Duodenal mucosa (tissue), 2 donors: ENCODE data around the gene SNAP23.
A peak's percentile ranks its signal among the peaks of the same experiment; 100 is the strongest.

Experiments
- H3K27ac ChIP-seq: one replicate; pipeline ENCODE4 v1.7.0; 2013; ENCODE audit warnings: low read depth, low read length
- H3K27me3 ChIP-seq, 2 donors: one replicate each; pipeline ENCODE4 v1.7.0; 2013; ENCODE audit warnings: low read length in 2 of 2, control low read depth in 1 of 2; ENCODE audit not compliant: insufficient read depth in 2 of 2, control insufficient read depth in 1 of 2
- H3K36me3 ChIP-seq, 2 donors: one replicate each; pipeline ENCODE4 v1.7.0; 2013; ENCODE audit warnings: low read length in 2 of 2, control low read depth in 1 of 2; ENCODE audit not compliant: insufficient read depth in 2 of 2, control insufficient read depth in 1 of 2
- H3K4me1 ChIP-seq, 2 donors: one replicate each; pipeline ENCODE4 v1.7.0; 2013; ENCODE audit warnings: low read length in 2 of 2, control low read depth in 1 of 2; ENCODE audit not compliant: insufficient read depth in 2 of 2, control insufficient read depth in 1 of 2
- H3K4me3 ChIP-seq, 2 donors: one replicate each; pipeline ENCODE4 v1.7.0; 2013; ENCODE audit warnings: low read length in 2 of 2, low read depth in 1 of 2
- H3K9ac ChIP-seq, 2 donors: one replicate each; pipeline ENCODE4 v1.7.0; 2013; ENCODE audit warnings: low read length in 2 of 2, low read depth in 1 of 2
- H3K9me3 ChIP-seq, 2 donors: one replicate each; pipeline ENCODE4 v1.7.0; 2013; ENCODE audit warnings: low read length in 2 of 2, control low read depth in 1 of 2; ENCODE audit not compliant: control insufficient read depth in 1 of 2

Gene SNAP23

GRCh38 chr15:42495361-42496212 is at the start of gene SNAP23:
Gene SNAP23, plus strand, starts transcription at chr15:42495634. Its CDS starts 16,213 bp downstream, at chr15:42511847.
- no peaks in the 10 kb centered on the region for H3K27me3 ChIP-seq
- no peaks in the 10 kb centered on the region for H3K36me3 ChIP-seq
- no peaks in the 10 kb centered on the region for H3K9me3 ChIP-seq
- peak within 1 kb of the TSS; percentile 81 to 96 for H3K4me3 ChIP-seq
- H3K4me1 ChIP-seq: peaks cover 22 to 32% of the 10 kb centered on the region in 2 donors
- H3K27ac ChIP-seq: peak within 1 kb of the TSS; percentile 82
- peak within 1 kb of the TSS; percentile 87 to 90 for H3K9ac ChIP-seq

- Histone ChIP-seq H3K9me3 (no peaks in the 10 kb centered on the region), H3K36me3 (peaks cover 38 to 72% of the 10 kb centered on the region in 2 donors), H3K9ac (no peak overlapping the region), H3K4me1 (no peaks in the 10 kb centered on the region), H3K27me3 (no peaks in the 10 kb centered on the region), H3K4me3 (no peak overlapping the region), H3K27ac (no peak overlapping the region)
These were observed 47.8 kb upstream of the SNAP23 start for GRCh38 chr15:42447599-42447998.

DNA sequence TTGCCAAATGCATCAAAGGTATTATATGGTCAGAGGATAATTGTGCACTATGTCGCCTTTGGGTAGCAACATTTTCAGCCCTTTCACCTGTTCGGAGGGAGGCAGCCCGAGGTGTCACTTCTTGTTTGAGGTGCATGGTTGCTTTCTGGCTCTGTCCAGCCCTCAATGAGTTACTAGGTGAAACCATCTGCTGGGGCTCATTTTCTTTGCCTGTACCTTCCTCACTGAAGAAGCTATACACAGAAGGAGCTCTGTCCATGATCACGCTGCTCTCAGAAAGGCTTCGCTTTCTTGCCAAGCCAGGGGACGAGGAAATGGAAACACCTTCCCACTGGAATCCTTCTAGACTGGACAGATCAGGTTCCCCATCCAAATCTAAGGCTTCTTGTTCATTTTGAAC is 47.2 kb upstream of the SNAP23 start:
- no peak overlapping the region for H3K27ac ChIP-seq
- H3K4me1 ChIP-seq: no peaks in the 10 kb centered on the region
- peaks cover 38 to 70% of the 10 kb centered on the region in 2 donors for H3K36me3 ChIP-seq
- no peak overlapping the region for H3K9ac ChIP-seq
- H3K27me3 ChIP-seq: no peaks in the 10 kb centered on the region
- H3K4me3 ChIP-seq: no peak overlapping the region
- H3K9me3 ChIP-seq: no peaks in the 10 kb centered on the region

DNA sequence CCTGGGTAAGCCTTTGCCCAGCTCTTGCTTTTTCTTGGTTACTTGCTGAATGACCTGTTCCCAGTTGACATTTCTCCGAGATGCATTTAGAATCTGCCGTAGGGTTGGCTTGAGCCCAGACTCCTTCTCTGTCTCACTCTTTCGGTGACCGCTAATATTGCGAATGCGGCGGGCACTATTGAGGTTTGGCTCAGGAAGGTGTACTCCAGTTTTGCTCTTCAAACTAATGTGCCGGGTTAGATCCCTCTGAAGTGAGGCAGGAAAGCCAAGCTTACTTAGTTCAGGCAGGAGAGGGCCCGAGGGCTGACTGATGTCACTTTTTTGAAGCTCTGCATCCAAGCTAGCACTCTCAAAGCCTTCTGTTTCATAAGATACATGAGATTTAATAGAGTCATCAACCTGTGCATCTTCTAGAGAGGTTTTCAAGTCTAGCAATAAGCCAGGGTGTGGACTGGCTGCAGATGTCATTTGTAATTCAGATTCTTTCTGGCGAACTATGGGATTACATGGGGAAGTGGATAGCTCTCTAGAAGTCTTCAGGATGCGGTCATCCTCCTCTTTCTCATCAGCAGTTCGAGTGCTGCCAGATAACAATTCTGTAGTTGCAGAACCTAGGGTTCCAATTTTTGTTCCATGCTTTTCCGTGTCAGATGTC is 45.5 kb upstream of the SNAP23 start:
- no peaks in the 10 kb centered on the region for H3K27me3 ChIP-seq
- peaks cover 37 to 69% of the 10 kb centered on the region in 2 donors for H3K36me3 ChIP-seq
- H3K9me3 ChIP-seq: no peaks in the 10 kb centered on the region
- no peak overlapping the region for H3K27ac ChIP-seq
- H3K9ac ChIP-seq: no peak overlapping the region
- H3K4me3 ChIP-seq: no peak overlapping the region
- H3K4me1 ChIP-seq: no peaks in the 10 kb centered on the region

DNA sequence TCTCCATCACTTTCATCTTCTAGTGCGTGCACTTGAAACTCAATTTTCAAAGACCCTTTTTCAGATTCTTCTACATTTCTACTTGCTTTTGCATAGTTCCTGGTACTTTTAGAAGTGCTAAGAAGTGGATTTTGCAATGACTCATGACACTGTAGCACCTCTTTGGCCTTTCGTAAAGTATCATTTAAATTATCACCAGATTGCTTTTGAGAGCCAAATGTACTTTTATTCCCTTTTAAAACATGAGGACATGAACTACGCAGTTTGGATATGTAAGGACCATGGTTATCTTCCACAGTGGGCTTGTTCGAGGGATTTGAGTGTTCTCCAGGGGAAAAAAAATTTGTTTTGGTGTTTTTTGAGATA is 45.0 kb upstream of the SNAP23 start:
- no peaks in the 10 kb centered on the region for H3K4me1 ChIP-seq
- H3K9me3 ChIP-seq: no peaks in the 10 kb centered on the region
- no peak overlapping the region for H3K4me3 ChIP-seq
- no peak overlapping the region for H3K9ac ChIP-seq
- peaks cover 37 to 69% of the 10 kb centered on the region in 2 donors for H3K36me3 ChIP-seq
- H3K27ac ChIP-seq: no peak overlapping the region
- no peaks in the 10 kb centered on the region for H3K27me3 ChIP-seq

- Histone ChIP-seq H3K27ac (no peak overlapping the region), H3K9ac (no peak overlapping the region), H3K36me3 (peaks cover 21 to 40% of the 10 kb centered on the region in 2 donors), H3K4me3 (no peak overlapping the region), H3K27me3 (no peaks in the 10 kb centered on the region), H3K9me3 (no peaks in the 10 kb centered on the region), H3K4me1 (no peaks in the 10 kb centered on the region)
These were observed 41.6 kb upstream of the SNAP23 start for GRCh38 chr15:42453826-42454225.

- Histone ChIP-seq H3K4me1 (no peaks in the 10 kb centered on the region), H3K27me3 (no peaks in the 10 kb centered on the region), H3K36me3 (peaks cover 4 to 18% of the 10 kb centered on the region in 2 donors), H3K9ac (no peak overlapping the region), H3K27ac (no peak overlapping the region), H3K4me3 (peak overlapping the region in 1 of 2 donors; percentile 3), H3K9me3 (no peaks in the 10 kb centered on the region)
These were observed 38.9 kb upstream of the SNAP23 start for GRCh38 chr15:42456531-42456930.

- Histone ChIP-seq H3K36me3 (peaks cover 4 to 14% of the 10 kb centered on the region in 2 donors), H3K27ac (peak overlapping the region; percentile 36), H3K9ac (no peak overlapping the region), H3K27me3 (no peaks in the 10 kb centered on the region), H3K4me1 (no peaks in the 10 kb centered on the region), H3K4me3 (peak overlapping the region; percentile 3 to 16), H3K9me3 (no peaks in the 10 kb centered on the region)
These were observed 38.5 kb upstream of the SNAP23 start for GRCh38 chr15:42456971-42457370.

DNA sequence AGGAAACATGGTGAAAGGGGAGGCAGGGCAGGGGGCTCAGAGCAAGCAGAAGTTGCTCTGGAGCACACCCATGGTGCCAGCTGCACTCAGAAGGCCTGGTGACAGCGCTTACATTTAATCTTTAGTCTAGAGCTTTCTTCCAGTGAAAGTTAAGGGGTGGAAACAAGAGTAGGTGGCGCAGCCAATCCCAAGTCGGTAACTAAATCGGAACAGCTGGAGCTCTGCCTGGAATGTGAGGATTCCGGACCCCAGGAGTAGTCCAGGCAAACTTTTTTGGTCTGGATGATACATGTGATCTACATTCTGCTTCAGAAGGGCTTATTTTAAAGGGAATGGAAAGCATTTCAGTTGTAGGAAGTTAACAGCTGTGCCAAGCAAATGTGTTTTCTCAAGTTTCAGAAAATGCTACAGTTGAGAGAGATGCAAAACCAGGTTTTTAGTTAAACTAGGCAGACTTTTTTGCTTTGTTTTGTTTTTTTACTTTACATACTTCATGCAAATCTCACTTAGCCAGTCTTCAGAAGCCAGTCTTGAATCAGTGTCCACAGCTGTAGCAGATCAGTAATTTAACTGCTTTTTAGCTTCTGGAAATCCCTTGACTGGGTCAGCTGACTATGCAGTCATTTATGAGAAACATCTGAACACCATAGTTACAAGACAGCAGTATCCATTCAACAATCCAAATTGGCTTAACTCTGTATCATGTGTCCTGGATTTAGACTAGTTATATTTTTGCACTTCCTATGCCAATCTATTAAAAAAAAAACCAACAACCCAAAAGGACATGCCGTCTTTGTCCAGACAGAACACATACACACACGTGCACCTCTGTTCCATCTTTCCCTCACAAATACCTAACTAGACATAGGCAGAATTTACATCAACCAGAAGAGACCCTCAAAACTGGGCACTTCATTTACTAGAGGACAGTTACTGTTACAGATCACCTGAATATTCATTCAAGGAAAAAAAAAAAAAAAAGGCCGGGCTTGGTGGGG is 37.7 kb upstream of the SNAP23 start:
- peak overlapping the region; percentile 15 to 16 for H3K4me3 ChIP-seq
- no peak overlapping the region for H3K9ac ChIP-seq

More for the DNA sequence above, 37.7 kb upstream of the SNAP23 start:
- Histone ChIP-seq H3K27me3 (no peaks in the 10 kb centered on the region), H3K9me3 (no peaks in the 10 kb centered on the region), H3K36me3 (peaks cover 4 to 14% of the 10 kb centered on the region in 2 donors), H3K27ac (peak overlapping the region; percentile 58), H3K4me1 (no peaks in the 10 kb centered on the region)
